ENCODE results near the gene GRK5.

GRK5 gene

GRCh38 chr10:119323085-119324016 lies 116.0 kb downstream of the GRK5 start:
- DNase-seq, result no peak

- no peak for DNase-seq
These were observed 117.8 kb downstream of the GRK5 start for GRCh38 chr10:119325131-119325530.

GRCh38 chr10:119326167-119326566 lies 118.8 kb downstream of the GRK5 start:
- DNase-seq, result no peak

- DNase-seq, result no peak
These were observed 119.8 kb downstream of the GRK5 start for GRCh38 chr10:119327096-119327745.

GRCh38 chr10:119328223-119328622 lies 120.9 kb downstream of the GRK5 start:
- DNase-seq, result peak in 1 of 2 donors; percentile 19

GRCh38 chr10:119330342-119330741 lies 123.0 kb downstream of the GRK5 start:
- no peak for DNase-seq

- no peak for DNase-seq
These were observed 123.7 kb downstream of the GRK5 start for GRCh38 chr10:119331061-119331460.

- no peak for DNase-seq
These were observed 125.9 kb downstream of the GRK5 start for GRCh38 chr10:119333146-119333792.

GRCh38 chr10:119335671-119336353 lies 128.4 kb downstream of the GRK5 start:
- DNase-seq, result no peak

- DNase-seq, result no peak
These were observed 129.2 kb downstream of the GRK5 start for GRCh38 chr10:119336599-119336998.

GRCh38 chr10:119337223-119337622 lies 129.9 kb downstream of the GRK5 start:
- no peak for DNase-seq

- DNase-seq, result no peak
These were observed 130.5 kb downstream of the GRK5 start for GRCh38 chr10:119337796-119338432.

- no peak for DNase-seq
These were observed 131.7 kb downstream of the GRK5 start for GRCh38 chr10:119339109-119339508.

GRCh38 chr10:119340893-119341458 lies 133.6 kb downstream of the GRK5 start:
- DNase-seq, result no peak

GRCh38 chr10:119341459-119342301 lies 134.3 kb downstream of the GRK5 start:
- no peak for DNase-seq

- DNase-seq, result no peak
These were observed 135.0 kb downstream of the GRK5 start for GRCh38 chr10:119342335-119342734.

GRCh38 chr10:119343011-119343601 lies 135.7 kb downstream of the GRK5 start:
- no peak for DNase-seq

- DNase-seq, result no peak
These were observed 137.0 kb downstream of the GRK5 start for GRCh38 chr10:119344381-119344780.

- no peak for DNase-seq
These were observed 138.9 kb downstream of the GRK5 start for GRCh38 chr10:119346095-119346832.

Data from CD4-positive, alpha-beta T cell treated with Interleukin-4 for 1 hour (primary cell).